ENCODE measurements around the gene FAM217A.

FAM217A gene

GRCh38 chr6:4055420-4056041 lies 23.4 kb downstream of the FAM217A start:
- Histone ChIP-seq H3K36me3 (ENCODE audit: insufficient read depth) (peaks cover 28% of the 10 kb centered on the region), H3K4me2 (no peak overlapping the region), H3K4me1 (ENCODE audit: low read depth, poor library complexity, severe bottlenecking) (peaks cover 22% of the 10 kb centered on the region), H3K27ac (no peak overlapping the region), H3K9ac (no peak overlapping the region), H3K79me2 (ENCODE audit: insufficient read depth, low read depth) (no peaks in the 10 kb centered on the region; the same call in 1 of the 2 replicates), H4K20me1 (ENCODE audit: insufficient read depth) (no peaks in the 10 kb centered on the region), H2AFZ (ENCODE audit: low read depth) (no peak overlapping the region), H3K27me3 (ENCODE audit: insufficient read depth, low read depth) (no peaks in the 10 kb centered on the region), H3K4me3 (IDR thresholded peaks at IDR 0.05; ENCODE audit: insufficient read depth, low read depth, low read length) (no peak overlapping the region)
- TF ChIP-seq, protein P1, sequence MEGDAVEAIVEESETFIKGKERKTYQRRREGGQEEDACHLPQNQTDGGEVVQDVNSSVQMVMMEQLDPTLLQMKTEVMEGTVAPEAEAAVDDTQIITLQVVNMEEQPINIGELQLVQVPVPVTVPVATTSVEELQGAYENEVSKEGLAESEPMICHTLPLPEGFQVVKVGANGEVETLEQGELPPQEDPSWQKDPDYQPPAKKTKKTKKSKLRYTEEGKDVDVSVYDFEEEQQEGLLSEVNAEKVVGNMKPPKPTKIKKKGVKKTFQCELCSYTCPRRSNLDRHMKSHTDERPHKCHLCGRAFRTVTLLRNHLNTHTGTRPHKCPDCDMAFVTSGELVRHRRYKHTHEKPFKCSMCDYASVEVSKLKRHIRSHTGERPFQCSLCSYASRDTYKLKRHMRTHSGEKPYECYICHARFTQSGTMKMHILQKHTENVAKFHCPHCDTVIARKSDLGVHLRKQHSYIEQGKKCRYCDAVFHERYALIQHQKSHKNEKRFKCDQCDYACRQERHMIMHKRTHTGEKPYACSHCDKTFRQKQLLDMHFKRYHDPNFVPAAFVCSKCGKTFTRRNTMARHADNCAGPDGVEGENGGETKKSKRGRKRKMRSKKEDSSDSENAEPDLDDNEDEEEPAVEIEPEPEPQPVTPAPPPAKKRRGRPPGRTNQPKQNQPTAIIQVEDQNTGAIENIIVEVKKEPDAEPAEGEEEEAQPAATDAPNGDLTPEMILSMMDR (conservative IDR thresholded peaks at IDR 0.05; ENCODE audit: low read depth, low read length) = no peak

DNA sequence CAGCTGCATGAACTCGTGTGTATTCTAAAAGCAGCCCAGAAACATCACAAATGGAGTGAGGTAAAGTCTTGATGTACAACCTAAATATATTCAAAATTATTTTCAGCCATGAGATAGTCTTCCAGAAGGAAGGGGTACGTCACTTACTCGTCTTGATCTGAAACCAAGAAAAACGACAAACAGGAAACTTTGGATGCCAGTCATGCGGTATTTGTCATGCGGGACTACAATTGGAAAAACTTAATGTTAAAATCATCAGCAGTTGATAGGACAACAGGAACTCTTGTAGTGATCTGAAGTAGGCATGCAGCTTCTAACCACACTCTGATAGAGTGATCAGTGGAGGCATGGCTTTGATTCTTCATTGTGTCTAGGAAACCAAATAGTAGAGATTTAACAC lies 29.7 kb downstream of the FAM217A start:
- H3K27me3 ChIP-seq (ENCODE audit: insufficient read depth, low read depth) = no peaks in the 10 kb centered on the region
- no peak overlapping the region for H2AFZ ChIP-seq (ENCODE audit: low read depth)
- no peak overlapping the region for H3K4me3 ChIP-seq (IDR thresholded peaks at IDR 0.05; ENCODE audit: insufficient read depth, low read depth, low read length)
- TF ChIP-seq, protein P1 (conservative IDR thresholded peaks at IDR 0.05; ENCODE audit: low read depth, low read length) = no peak
- H3K4me2 ChIP-seq = no peak overlapping the region
- peaks cover 14% of the 10 kb centered on the region; the same call in 1 of the 2 replicates for H3K36me3 ChIP-seq (ENCODE audit: insufficient read depth)
- H3K9ac ChIP-seq = no peak overlapping the region
- H3K4me1 ChIP-seq (ENCODE audit: low read depth, poor library complexity, severe bottlenecking) = peaks cover 7% of the 10 kb centered on the region
- H3K79me2 ChIP-seq (ENCODE audit: insufficient read depth, low read depth) = no peaks in the 10 kb centered on the region; the same call in 1 of the 2 replicates
- no peak overlapping the region for H3K27ac ChIP-seq
- no peaks in the 10 kb centered on the region for H4K20me1 ChIP-seq (ENCODE audit: insufficient read depth)

GRCh38 chr6:4041480-4041879 lies 37.5 kb downstream of the FAM217A start:
- peaks cover 19% of the 10 kb centered on the region; the same call in 1 of the 2 replicates for H3K79me2 ChIP-seq (ENCODE audit: insufficient read depth, low read depth)

GRCh38 chr6:4039348-4039747 lies 39.6 kb downstream of the FAM217A start:
- H3K27ac ChIP-seq = no peak overlapping the region
- peaks cover 26% of the 10 kb centered on the region; the same call in 1 of the 2 replicates for H3K36me3 ChIP-seq (ENCODE audit: insufficient read depth)
- H3K4me3 ChIP-seq (IDR thresholded peaks at IDR 0.05; ENCODE audit: insufficient read depth, low read depth, low read length) = no peak overlapping the region
- H3K4me2 ChIP-seq = no peak overlapping the region
- H3K79me2 ChIP-seq (ENCODE audit: insufficient read depth, low read depth) = peaks cover 36% of the 10 kb centered on the region; the same call in 1 of the 2 replicates
- H3K27me3 ChIP-seq (ENCODE audit: insufficient read depth, low read depth) = no peaks in the 10 kb centered on the region
- no peaks in the 10 kb centered on the region for H3K4me1 ChIP-seq (ENCODE audit: low read depth, poor library complexity, severe bottlenecking)
- H4K20me1 ChIP-seq (ENCODE audit: insufficient read depth) = peaks cover 14% of the 10 kb centered on the region
- no peak overlapping the region for H2AFZ ChIP-seq (ENCODE audit: low read depth)
- no peak overlapping the region for H3K9ac ChIP-seq
- TF ChIP-seq, protein P1 (conservative IDR thresholded peaks at IDR 0.05; ENCODE audit: low read depth, low read length) = no peak

More at GRCh38 chr6:4041480-4041879, 37.5 kb downstream of the FAM217A start:
- Histone ChIP-seq H3K4me3 (IDR thresholded peaks at IDR 0.05; ENCODE audit: insufficient read depth, low read depth, low read length) (no peak overlapping the region), H3K9ac (no peak overlapping the region), H2AFZ (ENCODE audit: low read depth) (no peak overlapping the region), H3K4me1 (ENCODE audit: low read depth, poor library complexity, severe bottlenecking) (no peaks in the 10 kb centered on the region), H4K20me1 (ENCODE audit: insufficient read depth) (peaks cover 9% of the 10 kb centered on the region; the same call in 1 of the 2 replicates), H3K36me3 (ENCODE audit: insufficient read depth) (peaks cover 26% of the 10 kb centered on the region; the same call in 1 of the 2 replicates), H3K4me2 (no peak overlapping the region), H3K27me3 (ENCODE audit: insufficient read depth, low read depth) (no peaks in the 10 kb centered on the region), H3K27ac (no peak overlapping the region)
- TF ChIP-seq, protein P1 (conservative IDR thresholded peaks at IDR 0.05; ENCODE audit: low read depth, low read length) = no peak

Measured in KMS-11 (cell line).